Stimulated activated CD8-positive, alpha-beta memory T cell treated with anti-CD3 and anti-CD28 coated beads, Interleukin-4, amount 100 ng/mL, for 4 hours (primary cell): ENCODE data around the gene FUBP3.
A peak's percentile ranks its signal among the peaks of the same experiment; 100 is the strongest.
"Not testable (repeated sequence)": the region's sequence is repeated elsewhere in the genome, so short reads cannot be mapped to it uniquely, and the experiment has no call there.

Experiments
- DNase-seq, 2 donors: peaks; one replicate each; pipeline ENCODE4 v3.0.0-alpha.2; 2020; ENCODE audit warnings: low read depth in 2 of 2, low spot score in 1 of 2

FUBP3 gene

GRCh38 chr9:130680836-130681768 is 101.7 kb downstream of the FUBP3 start:
- DNase-seq = peak in 1 of 2 donors; percentile 37

- DNase-seq = no peak
Measured at GRCh38 chr9:130681769-130682420, 102.5 kb downstream of the FUBP3 start.

- peak; percentile 18 to 21 for DNase-seq
Measured at GRCh38 chr9:130682421-130683121, 103.2 kb downstream of the FUBP3 start.

- no peak for DNase-seq
Measured at GRCh38 chr9:130685104-130685503, 105.7 kb downstream of the FUBP3 start.

GRCh38 chr9:130685945-130686344 is 106.6 kb downstream of the FUBP3 start:
- not testable (repeated sequence) for DNase-seq

GRCh38 chr9:130687615-130688014 is 108.2 kb downstream of the FUBP3 start:
- DNase-seq = no peak
